H1 (cell line): ENCODE measurements around the gene EPS8. TPM values are rescaled to one million over a fixed set of nuclear protein-coding genes. Genes with fewer than 3 reads are reported as not detected.

ENCODE experiments used
- CTCF ChIA-PET: fragments of 300-600 bp; sonication (Branson Sonifier 250); formaldehyde crosslinking; loops from one replicate; lab custom pipeline; 2021; ENCODE audit not compliant: partially characterized antibody; lab: Charles Lee
- POLR2A ChIA-PET: fragments of 300-600 bp; sonication (Branson Sonifier 250); formaldehyde crosslinking; loops from one replicate; lab custom pipeline; 2021; ENCODE audit warnings: inconsistent platforms; ENCODE audit not compliant: partially characterized antibody; lab: Charles Lee
- DNase-seq, 2 experiments: peaks; one replicate each; pipeline versions ENCODE4 v3.0.0 to v3.0.0-alpha.2; 2010 to 2022; ENCODE audit warnings: low spot score in 2 of 2, low read depth in 1 of 2, mixed read lengths in 1 of 2
- FAIRE-seq: peaks from 2 replicates; lab custom pipeline; 2011; peaks lifted over from hg19 to GRCh38; lab: Jason Lieb, UNC
- H2AFZ ChIP-seq: 2 replicates; pipeline ENCODE4 v1.8.1; 2012; ENCODE audit warnings: low read length, inconsistent platforms
- H2AK5ac ChIP-seq: 2 replicates; pipeline ENCODE4 v1.6.1; 2013; ENCODE audit warnings: low read depth, low read length
- H2BK120ac ChIP-seq: replicated peaks from 2 replicates; pipeline ENCODE3; 2013; ENCODE audit warnings: low read depth, low read length, inconsistent platforms
- H2BK12ac ChIP-seq: 2 replicates; pipeline ENCODE4 v1.6.1; 2013; ENCODE audit warnings: low read depth, low read length
- H2BK15ac ChIP-seq: 2 replicates; pipeline ENCODE4 v1.6.1; 2013; ENCODE audit warnings: low read length
- H2BK20ac ChIP-seq: 2 replicates; pipeline ENCODE4 v1.6.1; 2013; ENCODE audit warnings: low read length
- H2BK5ac ChIP-seq: 2 replicates; pipeline ENCODE4 v1.6.1; 2013; ENCODE audit warnings: low read depth, low read length
- H3K14ac ChIP-seq: 2 replicates; pipeline ENCODE4 v1.6.1; 2013; ENCODE audit warnings: inconsistent platforms; ENCODE audit not compliant: insufficient read length
- H3K18ac ChIP-seq: 2 replicates; pipeline ENCODE4 v1.6.1; 2013; ENCODE audit warnings: low read length; ENCODE audit errors: extremely low read depth
- H3K23ac ChIP-seq: 2 replicates; pipeline ENCODE4 v1.6.1; 2013; ENCODE audit warnings: inconsistent platforms; ENCODE audit not compliant: insufficient read length
- H3K23me2 ChIP-seq: 2 replicates; pipeline ENCODE4 v1.6.1; 2013; ENCODE audit warnings: low read depth, low read length
- H3K27ac ChIP-seq: 2 replicates; pipeline ENCODE4 v1.6.1; 2011; ENCODE audit warnings: low read depth, low read length, inconsistent platforms
- H3K27me3 ChIP-seq, 4 experiments: replicated peaks in 1 of 4; 1 replicate in 1 of 4; 2 replicates in 3 of 4; pipeline versions ENCODE4 v1.6.1 to v1.8.1; 2011 to 2013; ENCODE audit warnings: low read length in 3 of 4, mild to moderate bottlenecking in 3 of 4, inconsistent platforms in 2 of 4, mixed read lengths in 2 of 4, moderate library complexity in 1 of 4; ENCODE audit not compliant: control insufficient read depth in 3 of 4, insufficient read depth in 3 of 4; ENCODE audit errors: extremely low read depth in 1 of 4
- H3K36me3 ChIP-seq, 4 experiments: 2 replicates each; pipeline versions ENCODE4 v1.6.1 to v1.8.1; 2011 to 2013; ENCODE audit warnings: mild to moderate bottlenecking in 4 of 4, low read length in 3 of 4, moderate library complexity in 2 of 4, control low read depth in 1 of 4, inconsistent platforms in 1 of 4; ENCODE audit not compliant: insufficient read depth in 4 of 4, control insufficient read depth in 2 of 4
- H3K4ac ChIP-seq: replicated peaks from 2 replicates; pipeline ENCODE3; 2013; ENCODE audit warnings: low read length, low read depth, mixed read lengths, inconsistent platforms; ENCODE audit not compliant: insufficient read length
- H3K4me1 ChIP-seq, 4 experiments: replicated peaks in 1 of 4; 1 replicate in 1 of 4; 2 replicates in 3 of 4; pipeline versions ENCODE4 v1.6.1 to v1.8.1; 2011 to 2013; ENCODE audit warnings: low read length in 3 of 4, inconsistent platforms in 2 of 4, mixed read lengths in 1 of 4; ENCODE audit not compliant: insufficient read depth in 4 of 4, control insufficient read depth in 3 of 4
- H3K4me2 ChIP-seq, 2 experiments: 2 replicates each; pipeline versions ENCODE4 v1.6.1 to v1.8.1; 2011 to 2013; ENCODE audit warnings: low read depth in 2 of 2, low read length in 2 of 2, control low read depth in 1 of 2, inconsistent platforms in 1 of 2, mild to moderate bottlenecking in 1 of 2; ENCODE audit not compliant: insufficient read depth in 1 of 2
- H3K4me3 ChIP-seq, 4 experiments: fragments of 200-600, 300-600 bp in 1 of 4; sonication (generic), shearing (Covaris generic), sonication (Bioruptor Twin) in 1 of 4; 2 replicates each; pipeline versions ENCODE4 v1.5.1 to v1.8.1; 2011 to 2016; ENCODE audit warnings: low read length in 4 of 4, low read depth in 3 of 4, control low read depth in 2 of 4, inconsistent platforms in 2 of 4, mild to moderate bottlenecking in 2 of 4, mixed read lengths in 1 of 4, moderate library complexity in 1 of 4; ENCODE audit not compliant: insufficient read depth in 2 of 4; ENCODE audit errors: extremely low read depth in 1 of 4
- H3K56ac ChIP-seq: replicated peaks from 2 replicates; pipeline ENCODE3; 2013; ENCODE audit warnings: low read depth, mild to moderate bottlenecking, mixed read lengths, low read length, inconsistent platforms; ENCODE audit not compliant: insufficient read length
- H3K79me1 ChIP-seq: 2 replicates; pipeline ENCODE4 v1.6.1; 2013; ENCODE audit warnings: low read depth, low read length, control low read depth
- H3K79me2 ChIP-seq, 2 experiments: 2 replicates each; pipeline versions ENCODE4 v1.6.1 to v1.8.1; 2012 to 2013; ENCODE audit warnings: low read length in 2 of 2, mild to moderate bottlenecking in 2 of 2, inconsistent platforms in 1 of 2; ENCODE audit not compliant: insufficient read depth in 2 of 2, control insufficient read depth in 1 of 2
- H3K9ac ChIP-seq, 4 experiments: replicated peaks in 1 of 4; 1 replicate in 1 of 4; 2 replicates in 3 of 4; pipeline versions ENCODE4 v1.6.1 to v1.8.1; 2011 to 2013; ENCODE audit warnings: low read depth in 3 of 4, low read length in 3 of 4, control low read depth in 2 of 4, mild to moderate bottlenecking in 2 of 4, moderate library complexity in 2 of 4, inconsistent platforms in 1 of 4; ENCODE audit errors: extremely low read depth in 1 of 4
- H3K9me3 ChIP-seq, 2 experiments: 2 replicates each; pipeline versions ENCODE4 v1.6.1 to v1.8.1; 2012 to 2013; ENCODE audit warnings: mild to moderate bottlenecking in 2 of 2, moderate library complexity in 2 of 2, control low read depth in 1 of 2, inconsistent platforms in 1 of 2, low read depth in 1 of 2, low read length in 1 of 2, mixed read lengths in 1 of 2; ENCODE audit not compliant: insufficient read depth in 2 of 2
- H4K20me1 ChIP-seq, 2 experiments: replicated peaks in 1 of 2; 2 replicates each; pipeline versions ENCODE3 to v1.8.1; 2011 to 2013; ENCODE audit warnings: inconsistent platforms in 2 of 2, low read length in 2 of 2, mild to moderate bottlenecking in 1 of 2; ENCODE audit not compliant: insufficient read depth in 2 of 2, control insufficient read depth in 1 of 2
- H4K5ac ChIP-seq: 2 replicates; pipeline ENCODE4 v1.6.1; 2013; ENCODE audit warnings: low read length, low read depth, mixed read lengths, inconsistent platforms; ENCODE audit not compliant: insufficient read length
- H4K8ac ChIP-seq: 2 replicates; pipeline ENCODE4 v1.8.0; 2013; ENCODE audit warnings: mild to moderate bottlenecking, moderate library complexity, low read length, inconsistent platforms; ENCODE audit not compliant: insufficient read depth; ENCODE audit errors: extremely low read depth
- H4K91ac ChIP-seq: replicated peaks from 2 replicates; pipeline ENCODE3; 2013; ENCODE audit warnings: low read length, mixed read lengths, inconsistent platforms; ENCODE audit not compliant: insufficient read length
- SP1 ChIP-seq: IDR thresholded peaks from 2 replicates; pipeline ENCODE4 v1.6.1; 2011; ENCODE audit warnings: low read depth, low read length
- SP4 ChIP-seq: IDR thresholded peaks from 2 replicates; pipeline ENCODE4 v1.6.1; 2012; ENCODE audit warnings: low read length, inconsistent platforms
- SUZ12 ChIP-seq: fragments of 200-600 bp; sonication (generic); IDR thresholded peaks from 2 replicates; pipeline ENCODE4 v1.6.1; 2012; ENCODE audit warnings: mild to moderate bottlenecking, inconsistent platforms, low read length, moderate library complexity, mixed read lengths
- TBP ChIP-seq: IDR thresholded peaks from 2 replicates; pipeline ENCODE4 v1.6.1; 2011; ENCODE audit warnings: low read depth, low read length, improper control_type of control experiment
- WGBS, 2 experiments: shearing (Covaris generic) in 1 of 2; methylation state at CpG; one replicate each; pipeline versions ENCODE4 v1.1.6 to v1.1.7; 2013 to 2015; ENCODE audit warnings: low lambda C conversion rate in 2 of 2, mixed read lengths in 2 of 2, inconsistent platforms in 1 of 2, low coverage in 1 of 2, missing lambda C conversion rate in 1 of 2; ENCODE audit not compliant: insufficient replicate concordance in 2 of 2, insufficient coverage in 1 of 2, insufficient read length in 1 of 2; ENCODE audit errors: extremely low coverage in 1 of 2, missing lambda C conversion rate in 1 of 2; 5-methylcytosine and 5-hydroxymethylcytosine counted together
- polyA plus RNA-seq, 7 experiments: library from polyadenylated mRNA; depleted of rRNA in 3 of 7; stranded (reverse) in 5 of 7; unstranded in 2 of 7; fragments of >200 nt in 5 of 7; fragments of 200-250 nt in 2 of 7; gene quantifications; 1 replicate in 5 of 7; 2 replicates in 1 of 7; 4 replicates in 1 of 7; pipeline versions ENCODE4 v1.2.1 to v1.2.3, GENCODE V29; 2011 to 2013; ENCODE audit warnings: missing spikeins in 2 of 7, mixed read lengths in 2 of 7
- total RNA-seq: library from RNA; stranded (reverse); fragmentation: NEBNext Ultra II Directional; extraction: Animal tissue kit (Norgen Biotek cat#: 25700); gene quantifications from 2 replicates; pipeline ENCODE4 v1.2.1, GENCODE V29; 2021

Gene EPS8
- total and polyA plus RNA-seq, 2 of the 8 experiments (the other 6 are each of a cell fraction or from before 2014, with no cell fraction given) = 3.0 to 4.6 TPM

- Histone ChIP-seq H2AK5ac (no peak overlapping the region), H3K9me3 (no peaks in the 10 kb centered on the region), H3K27me3 (no peaks in the 10 kb centered on the region), H4K8ac (no peak overlapping the region), H2BK12ac (no peak overlapping the region), H3K4me3 (no peak overlapping the region), H3K4me1 (no peaks in the 10 kb centered on the region), H3K36me3 (no peaks in the 10 kb centered on the region), H4K5ac (no peak overlapping the region), H3K27ac (no peak overlapping the region), H3K79me1 (no peaks in the 10 kb centered on the region), H3K23me2 (no peaks in the 10 kb centered on the region), H3K4me2 (no peak overlapping the region), H2AFZ (no peak overlapping the region), H3K23ac (no peak overlapping the region), H2BK5ac (no peak overlapping the region), H2BK15ac (no peak overlapping the region), H3K9ac (no peak overlapping the region), H3K14ac (no peak overlapping the region), H3K79me2 (no peaks in the 10 kb centered on the region), H2BK20ac (no peak overlapping the region), H4K20me1 (no peaks in the 10 kb centered on the region), H4K91ac (no peak overlapping the region), H3K18ac (no peak overlapping the region), H2BK120ac (no peak overlapping the region), H3K56ac (no peak overlapping the region), H3K4ac (no peak overlapping the region)
- no peak for TF ChIP-seq SP4
- TF ChIP-seq SP1 = no peak
- TF ChIP-seq SUZ12 = no peak
- no peak for TF ChIP-seq TBP
- DNase-seq = no peak
- 0% methylated on average over 1 of the region's 1 CpG; no CpG with 5 or more reads in 1 of the 2 experiments for WGBS, 2 experiments
- ChIA-PET CTCF (no interaction called here), POLR2A (no interaction called here)
- no peak for FAIRE-seq
These were observed 142.6 kb downstream of the EPS8 start for GRCh38 chr12:15646581-15646980.
